GM23248 (cell line): Measurements from ENCODE around the gene USE1.

ENCODE experiments used
- EZH2 ChIP-seq: fragments of 200-600 bp; sonication (generic); IDR thresholded peaks from 2 replicates; pipeline ENCODE4 v1.6.1; 2018; ENCODE audit warnings: antibody characterized with exemption, mild to moderate bottlenecking; ENCODE audit not compliant: insufficient read depth, poor library complexity, severe bottlenecking
- EZH2phosphoT487 ChIP-seq: fragments of 200-600 bp; sonication (generic); IDR thresholded peaks from 2 replicates; pipeline ENCODE4 v1.6.1; 2018; ENCODE audit warnings: antibody characterized with exemption, moderate library complexity, mild to moderate bottlenecking, low read depth; ENCODE audit not compliant: insufficient read depth

DNA sequence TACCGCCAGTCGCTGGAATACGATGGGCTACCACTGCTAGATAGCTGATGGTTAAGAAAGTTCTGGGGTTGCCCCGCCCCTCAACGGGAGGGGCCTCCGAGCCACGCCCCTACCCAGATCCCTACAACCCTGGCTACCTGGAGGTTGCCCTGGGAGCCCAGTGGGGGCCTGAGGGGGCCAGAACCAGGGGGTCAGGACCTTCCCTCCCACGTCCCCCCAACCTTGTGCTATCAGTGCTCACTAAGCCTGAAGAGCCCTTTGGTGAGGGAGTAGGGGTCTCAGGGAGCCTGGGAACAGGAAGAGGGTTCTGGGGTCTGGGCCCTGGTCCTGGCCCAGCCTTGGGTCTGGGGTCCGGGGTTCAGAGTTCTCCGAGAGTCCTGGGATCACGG lies 19.7 kb downstream of the USE1 start:
- TF ChIP-seq EZH2phosphoT487 (no peak), EZH2 (no peak)
